ENCODE data around the gene TDRD12.

DNA sequence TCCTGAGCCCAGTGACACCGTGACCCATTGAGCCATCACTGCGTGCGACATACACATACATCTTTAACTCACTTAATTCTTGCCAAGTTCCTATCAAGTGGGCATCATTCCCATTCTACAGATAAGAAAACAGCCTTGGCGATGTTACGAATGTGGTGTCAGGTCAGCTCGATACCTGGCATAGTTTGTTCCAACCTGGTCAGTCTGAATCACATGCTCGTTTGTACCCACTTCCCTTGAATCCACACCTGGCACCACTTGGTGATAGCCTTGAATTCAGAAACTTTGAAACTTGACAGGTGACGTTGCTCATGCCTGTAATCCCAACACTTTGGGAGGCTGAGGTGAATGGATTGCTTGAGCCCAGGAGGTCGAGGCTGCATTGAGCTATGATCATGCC, 90.9 kb downstream of the TDRD12 start:
- TF ChIP-seq, protein P1, sequence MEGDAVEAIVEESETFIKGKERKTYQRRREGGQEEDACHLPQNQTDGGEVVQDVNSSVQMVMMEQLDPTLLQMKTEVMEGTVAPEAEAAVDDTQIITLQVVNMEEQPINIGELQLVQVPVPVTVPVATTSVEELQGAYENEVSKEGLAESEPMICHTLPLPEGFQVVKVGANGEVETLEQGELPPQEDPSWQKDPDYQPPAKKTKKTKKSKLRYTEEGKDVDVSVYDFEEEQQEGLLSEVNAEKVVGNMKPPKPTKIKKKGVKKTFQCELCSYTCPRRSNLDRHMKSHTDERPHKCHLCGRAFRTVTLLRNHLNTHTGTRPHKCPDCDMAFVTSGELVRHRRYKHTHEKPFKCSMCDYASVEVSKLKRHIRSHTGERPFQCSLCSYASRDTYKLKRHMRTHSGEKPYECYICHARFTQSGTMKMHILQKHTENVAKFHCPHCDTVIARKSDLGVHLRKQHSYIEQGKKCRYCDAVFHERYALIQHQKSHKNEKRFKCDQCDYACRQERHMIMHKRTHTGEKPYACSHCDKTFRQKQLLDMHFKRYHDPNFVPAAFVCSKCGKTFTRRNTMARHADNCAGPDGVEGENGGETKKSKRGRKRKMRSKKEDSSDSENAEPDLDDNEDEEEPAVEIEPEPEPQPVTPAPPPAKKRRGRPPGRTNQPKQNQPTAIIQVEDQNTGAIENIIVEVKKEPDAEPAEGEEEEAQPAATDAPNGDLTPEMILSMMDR (IDR thresholded peaks at IDR 0.05) = no peak
- TF ChIP-seq POLR2A (IDR thresholded peaks at IDR 0.05) = no peak
- no peak for TF ChIP-seq POLR2AphosphoS5 (IDR thresholded peaks at IDR 0.05)

All from sigmoid colon (tissue), 4 donors.